GM19324 (cell line): Measurements from ENCODE around the gene KLHL7.

Experiments
- ATAC-seq: cut with Tn5 transposase; IDR thresholded peaks from one replicate; pipeline ENCODE4 v1.9.1; 2021; ENCODE audit warnings: mild to moderate bottlenecking, moderate library complexity; ENCODE audit not compliant: unreplicated experiment, low FRiP score

KLHL7 gene, protein sequence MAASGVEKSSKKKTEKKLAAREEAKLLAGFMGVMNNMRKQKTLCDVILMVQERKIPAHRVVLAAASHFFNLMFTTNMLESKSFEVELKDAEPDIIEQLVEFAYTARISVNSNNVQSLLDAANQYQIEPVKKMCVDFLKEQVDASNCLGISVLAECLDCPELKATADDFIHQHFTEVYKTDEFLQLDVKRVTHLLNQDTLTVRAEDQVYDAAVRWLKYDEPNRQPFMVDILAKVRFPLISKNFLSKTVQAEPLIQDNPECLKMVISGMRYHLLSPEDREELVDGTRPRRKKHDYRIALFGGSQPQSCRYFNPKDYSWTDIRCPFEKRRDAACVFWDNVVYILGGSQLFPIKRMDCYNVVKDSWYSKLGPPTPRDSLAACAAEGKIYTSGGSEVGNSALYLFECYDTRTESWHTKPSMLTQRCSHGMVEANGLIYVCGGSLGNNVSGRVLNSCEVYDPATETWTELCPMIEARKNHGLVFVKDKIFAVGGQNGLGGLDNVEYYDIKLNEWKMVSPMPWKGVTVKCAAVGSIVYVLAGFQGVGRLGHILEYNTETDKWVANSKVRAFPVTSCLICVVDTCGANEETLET

DNA sequence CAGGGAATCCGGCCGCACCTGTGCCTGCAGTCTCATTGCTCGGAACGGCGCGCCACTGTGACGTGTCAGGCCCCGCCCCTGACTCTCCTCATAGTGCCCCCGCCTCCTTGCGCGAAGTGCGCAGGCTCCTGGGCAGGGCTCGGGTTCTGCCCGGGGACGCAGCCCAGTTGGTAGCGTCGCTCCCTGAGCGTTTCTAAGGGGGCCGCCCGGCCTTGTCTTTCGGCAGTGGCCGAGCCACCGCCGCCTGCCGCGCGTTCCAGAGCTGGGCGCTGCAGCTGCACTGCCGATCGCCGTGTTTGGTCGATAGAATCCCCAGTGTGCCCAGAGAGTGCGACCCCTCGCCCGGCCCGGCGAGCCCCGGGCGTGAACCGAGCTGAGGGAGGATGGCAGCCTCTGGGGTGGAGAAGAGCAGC is at the start of gene KLHL7:
KLHL7 (plus strand) TSS at position 142 of the 413 bp plus-strand sequence; CDS start at position 384, 242 bp downstream.
- ATAC-seq = peak; percentile 98

DNA sequence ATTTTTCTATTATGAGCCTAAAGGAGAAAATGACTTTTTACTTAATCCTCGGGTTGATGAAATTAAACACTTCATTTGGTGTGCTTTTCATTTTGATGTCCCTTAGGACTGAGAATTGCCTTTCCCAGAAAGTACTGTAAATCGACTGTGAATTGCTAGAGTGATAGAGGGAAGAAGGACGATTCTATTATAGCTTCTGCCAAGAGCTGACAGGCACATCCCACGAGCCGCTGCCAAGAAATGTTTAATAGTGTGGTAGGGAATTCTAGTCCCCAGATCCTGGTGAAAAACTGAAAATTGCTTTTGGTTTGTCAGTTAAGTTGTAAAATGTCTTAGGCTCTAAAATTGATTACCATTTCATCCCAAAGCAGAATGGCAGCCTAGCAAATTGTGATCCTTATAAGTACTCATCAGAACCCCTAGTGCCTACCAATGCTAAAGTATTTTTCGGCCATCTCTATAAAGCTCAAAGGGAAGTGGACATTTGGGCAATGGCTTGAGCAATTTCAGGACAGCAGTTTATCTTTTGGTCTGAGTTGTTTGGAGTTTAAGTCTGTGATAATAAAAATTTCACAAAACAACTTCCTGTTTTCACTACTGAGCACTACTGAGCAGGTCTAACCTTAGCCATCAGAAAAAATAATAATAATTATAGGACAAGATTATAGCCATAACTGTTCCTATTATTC is 47.0 kb upstream of the KLHL7 start:
- no peak for ATAC-seq

DNA sequence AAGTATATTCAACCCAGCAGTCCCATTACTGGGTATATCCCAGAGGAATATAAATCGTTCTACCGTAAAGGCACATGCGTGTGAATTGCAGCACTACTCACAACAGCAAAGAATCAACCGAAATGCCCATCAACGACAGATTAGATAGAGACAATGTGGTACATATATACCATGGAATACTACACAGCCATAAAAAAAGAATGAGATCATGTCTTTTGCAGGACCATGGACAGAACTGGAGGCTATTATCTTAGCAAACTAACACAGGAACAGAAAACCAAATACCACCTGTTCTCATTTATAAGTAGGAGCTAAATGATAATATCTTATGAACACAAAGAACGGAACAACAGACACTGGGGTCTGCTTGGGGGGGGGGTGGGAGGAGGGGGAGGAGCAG is 44.3 kb upstream of the KLHL7 start:
- ATAC-seq = no peak

DNA sequence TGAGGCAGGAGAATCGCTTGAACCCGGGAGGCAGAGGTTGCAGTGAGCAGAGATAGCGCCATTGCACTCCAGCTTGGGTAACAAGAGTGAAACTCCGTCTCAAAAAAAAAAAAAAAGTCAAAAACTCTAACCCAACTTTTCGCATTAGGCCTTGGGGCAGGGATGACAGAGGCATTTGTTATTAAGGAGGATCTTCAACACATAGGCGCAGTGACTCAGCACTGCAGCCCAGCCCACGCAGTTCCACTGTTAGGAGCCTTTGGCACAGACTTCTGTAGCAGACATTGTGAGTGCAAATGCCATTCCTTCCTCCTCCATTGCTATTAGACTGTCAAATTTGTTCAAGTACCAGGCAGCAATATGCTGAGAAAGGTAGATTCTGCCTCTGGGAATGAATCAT is 43.1 kb upstream of the KLHL7 start:
- ATAC-seq = no peak

DNA sequence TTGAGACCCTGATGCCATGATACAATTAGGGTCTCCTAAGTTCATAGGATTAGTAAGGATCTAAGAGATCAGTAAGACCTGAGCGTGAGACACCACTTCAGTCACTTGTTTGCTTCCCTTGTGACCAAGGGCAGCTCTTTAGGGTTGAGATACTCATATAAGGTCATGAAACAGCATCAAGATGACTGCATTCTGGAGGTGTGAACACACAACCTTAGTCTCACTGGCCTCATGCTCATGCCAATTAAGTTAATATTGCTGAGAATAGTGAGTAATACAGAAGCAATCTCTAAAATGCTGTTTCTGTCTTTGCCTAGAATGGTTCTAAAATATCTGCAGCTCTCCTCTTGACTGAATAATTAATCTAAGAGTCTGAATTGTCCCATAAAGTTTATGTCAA is 39.6 kb upstream of the KLHL7 start:
- ATAC-seq = no peak

DNA sequence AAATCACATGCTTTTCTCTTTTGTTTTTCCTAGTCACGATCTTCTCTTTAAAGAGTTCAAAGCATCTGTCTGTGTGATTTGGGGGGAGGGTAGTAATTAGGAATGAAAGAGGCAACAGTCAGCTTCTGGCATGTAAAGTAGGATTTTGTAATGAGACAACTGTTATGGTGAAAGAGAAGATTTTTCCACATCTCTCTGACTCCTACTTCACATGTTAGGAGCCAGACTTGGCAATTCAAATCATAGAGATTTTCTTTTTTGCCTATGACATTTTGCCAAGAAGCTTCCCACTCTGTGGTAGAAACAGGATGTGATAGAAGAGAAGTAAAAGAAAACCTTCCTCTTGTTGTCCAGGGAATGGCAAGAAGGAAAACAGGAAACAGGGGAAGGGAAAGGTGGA is 38.3 kb upstream of the KLHL7 start:
- no peak for ATAC-seq

DNA sequence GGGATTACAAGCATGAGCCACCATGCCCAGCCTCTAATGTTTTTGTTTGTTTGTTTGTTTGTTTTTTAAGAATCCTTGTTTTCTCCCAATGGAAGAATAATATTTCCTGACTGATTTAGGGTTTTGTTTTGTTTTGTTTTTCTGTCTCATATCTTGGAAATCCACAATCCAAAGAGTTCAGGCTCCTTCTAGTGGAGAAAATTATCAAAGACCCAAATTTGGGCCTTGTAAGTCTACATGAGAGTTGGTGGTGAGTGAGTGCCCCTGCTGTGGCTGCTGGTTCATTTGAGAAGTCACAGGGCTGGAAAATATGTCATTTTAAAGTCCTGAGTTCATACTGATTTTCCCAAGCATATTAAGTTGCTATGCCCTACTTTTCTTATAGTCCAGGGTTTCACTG is 33.5 kb upstream of the KLHL7 start:
- no peak for ATAC-seq

DNA sequence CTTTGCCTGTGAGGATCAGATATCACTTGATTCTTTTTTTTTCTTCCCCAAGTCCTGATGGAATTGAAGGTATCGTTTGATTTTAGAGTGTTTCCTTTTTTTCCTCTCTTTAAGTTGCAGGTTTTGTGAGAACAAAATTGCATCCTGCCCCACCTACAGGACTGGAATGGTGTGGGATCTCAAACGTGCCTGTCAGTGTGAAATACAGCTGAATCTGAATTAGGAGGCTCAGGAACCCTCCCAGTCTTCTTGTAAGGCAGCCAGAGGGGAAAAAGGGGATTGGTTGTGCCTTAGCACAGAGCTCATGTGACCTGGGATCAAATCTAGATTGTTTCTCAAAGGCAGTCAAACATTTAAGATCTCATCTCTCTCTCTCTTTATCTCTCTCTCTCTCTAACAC is 32.7 kb upstream of the KLHL7 start:
- ATAC-seq = no peak

DNA sequence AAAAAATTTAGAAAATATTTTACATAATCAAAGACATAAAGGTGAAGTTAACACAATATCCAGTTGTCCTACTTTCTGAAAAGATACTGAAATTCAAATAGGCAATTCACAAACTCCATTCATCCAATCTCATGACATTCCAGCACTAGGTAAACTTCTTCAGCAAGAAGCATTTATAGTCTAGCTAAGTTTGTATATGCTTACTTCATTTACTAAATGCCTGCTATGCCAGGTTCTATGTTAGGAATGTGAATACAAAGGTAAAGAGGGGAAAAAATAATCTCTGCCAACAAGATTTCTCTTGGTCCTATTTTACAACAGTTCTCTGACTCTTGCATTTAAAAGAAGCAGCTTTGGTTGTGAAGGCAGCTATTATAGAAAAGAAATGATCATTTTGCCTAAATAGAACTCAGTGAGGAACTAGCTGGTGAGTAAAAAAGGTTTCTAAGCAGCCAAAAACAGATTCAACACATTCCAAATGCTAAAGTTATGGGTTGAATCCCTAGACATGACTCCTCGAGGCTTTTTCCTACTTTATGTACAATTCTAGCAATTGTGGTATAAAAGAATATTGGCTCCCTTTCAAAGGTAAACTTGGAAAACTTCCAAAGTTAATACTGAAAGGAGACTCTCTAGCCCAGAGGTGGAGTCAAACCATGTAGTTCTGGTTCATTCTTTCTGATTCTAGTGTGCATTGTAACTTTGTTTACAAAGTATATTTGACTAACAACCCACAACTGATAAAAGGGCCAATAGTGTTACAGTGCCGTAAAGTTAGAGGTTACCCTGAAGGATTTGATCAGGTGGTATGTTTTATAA is 30.9 kb upstream of the KLHL7 start:
- ATAC-seq = no peak

DNA sequence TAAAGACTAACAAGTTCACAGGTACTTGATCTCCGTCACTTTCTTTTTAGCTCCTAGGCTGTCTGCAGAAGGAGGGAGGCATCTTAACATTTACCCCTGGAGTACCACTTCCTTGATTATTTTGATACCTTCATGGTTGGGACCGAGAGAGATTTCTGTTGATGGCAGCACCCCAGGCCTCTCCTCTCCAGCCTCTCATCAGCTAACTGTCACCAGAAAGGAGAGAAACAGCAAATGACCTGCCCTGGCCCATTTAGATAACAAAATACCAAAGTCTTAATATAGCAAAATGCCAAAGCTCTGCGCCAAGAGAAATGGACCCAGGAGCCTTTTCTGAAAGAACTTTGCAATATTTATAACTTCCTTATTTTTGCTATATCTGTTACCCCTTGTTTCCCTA is 30.0 kb upstream of the KLHL7 start:
- no peak for ATAC-seq

DNA sequence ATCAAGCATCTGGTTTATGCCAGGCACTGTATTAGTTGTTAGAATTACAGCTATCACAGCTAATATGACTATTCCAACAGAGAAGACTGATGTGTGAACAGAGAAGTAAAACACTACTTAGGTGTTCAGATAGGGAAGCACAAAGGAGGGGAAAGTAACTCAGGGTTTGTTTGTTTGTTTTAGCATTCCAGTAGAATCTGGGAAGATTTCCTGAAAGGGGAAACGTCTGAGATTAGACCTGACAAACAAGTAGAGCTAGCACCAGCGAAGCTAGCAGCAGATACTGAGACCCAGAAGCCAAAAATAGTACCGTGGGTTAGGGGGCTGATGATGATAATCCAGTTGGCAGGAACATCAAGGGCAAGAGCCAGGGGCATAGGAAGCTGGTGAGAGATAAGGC is 28.8 kb upstream of the KLHL7 start:
- no peak for ATAC-seq

DNA sequence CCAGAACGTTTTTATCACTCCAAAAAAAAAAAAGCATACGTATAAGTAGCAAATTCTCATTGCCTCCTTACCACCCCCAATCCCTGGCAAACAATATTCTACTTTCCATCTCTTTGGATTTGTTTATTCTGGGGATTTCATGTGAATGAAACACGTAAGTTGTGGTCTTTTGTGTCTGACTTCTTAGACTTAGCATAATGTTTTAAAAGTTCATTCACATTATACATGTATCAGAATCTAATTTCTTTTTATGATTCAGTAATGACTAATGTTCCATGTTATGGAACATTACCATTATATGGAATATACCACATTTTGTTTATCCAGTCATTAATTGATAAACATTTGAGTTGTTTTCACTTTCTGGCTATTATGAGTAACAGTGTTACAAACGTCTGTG is 12.5 kb upstream of the KLHL7 start:
- ATAC-seq = no peak

DNA sequence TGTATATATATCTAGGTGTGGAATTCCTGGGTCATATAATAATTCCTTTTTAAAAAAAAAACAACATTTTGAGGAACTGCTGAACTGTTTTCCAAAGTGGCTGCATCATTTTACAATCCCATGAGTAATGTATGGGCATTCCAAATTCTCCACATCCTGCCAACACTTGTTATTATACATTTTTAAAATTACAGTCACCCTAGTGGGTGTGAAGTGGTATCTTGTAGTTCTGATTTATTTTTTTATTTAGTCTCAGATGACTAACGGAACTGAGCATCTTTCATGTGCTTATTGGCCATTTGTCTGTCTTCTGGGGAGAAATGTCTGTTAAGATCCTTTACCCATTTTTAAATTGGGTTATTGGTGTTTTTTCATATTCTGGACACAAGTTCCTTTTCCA is 12.0 kb upstream of the KLHL7 start:
- ATAC-seq = no peak

DNA sequence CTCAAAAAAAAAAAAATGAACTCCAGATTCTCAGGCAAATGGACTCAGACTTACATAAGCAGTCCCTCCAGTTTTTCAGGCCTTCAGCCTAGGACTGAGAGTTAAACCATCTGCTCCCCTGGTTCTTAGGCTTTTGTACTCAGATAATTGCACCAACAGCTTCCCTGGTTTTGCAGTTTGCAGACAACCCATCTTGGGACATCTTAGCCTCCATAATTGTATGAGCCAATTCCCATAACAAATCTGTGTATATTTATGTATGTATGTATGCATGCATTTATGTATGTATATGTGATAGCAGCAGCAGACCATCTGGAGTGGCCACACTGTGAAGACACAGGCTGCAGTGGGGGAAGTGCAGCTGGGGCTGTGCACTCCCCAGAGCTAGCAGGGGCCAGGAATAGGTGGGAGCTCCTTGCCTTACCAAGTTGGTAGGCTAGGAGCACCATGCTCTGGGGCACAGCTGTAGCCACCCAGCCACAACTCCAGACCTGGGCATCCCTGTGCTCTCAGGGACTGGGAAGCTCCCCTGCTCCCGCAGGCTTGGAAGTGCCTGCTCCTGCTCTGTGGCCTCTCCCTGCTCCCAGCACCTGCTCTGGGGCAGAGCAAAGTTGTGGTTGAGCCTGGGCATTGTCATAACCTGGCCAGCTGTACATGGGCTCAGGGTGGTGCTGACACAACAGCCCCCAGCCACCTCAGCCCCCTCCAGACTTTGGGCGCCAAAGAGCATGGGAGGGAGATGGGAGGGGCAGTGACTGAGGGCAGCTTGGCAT is 8.9 kb upstream of the KLHL7 start:
- no peak for ATAC-seq

DNA sequence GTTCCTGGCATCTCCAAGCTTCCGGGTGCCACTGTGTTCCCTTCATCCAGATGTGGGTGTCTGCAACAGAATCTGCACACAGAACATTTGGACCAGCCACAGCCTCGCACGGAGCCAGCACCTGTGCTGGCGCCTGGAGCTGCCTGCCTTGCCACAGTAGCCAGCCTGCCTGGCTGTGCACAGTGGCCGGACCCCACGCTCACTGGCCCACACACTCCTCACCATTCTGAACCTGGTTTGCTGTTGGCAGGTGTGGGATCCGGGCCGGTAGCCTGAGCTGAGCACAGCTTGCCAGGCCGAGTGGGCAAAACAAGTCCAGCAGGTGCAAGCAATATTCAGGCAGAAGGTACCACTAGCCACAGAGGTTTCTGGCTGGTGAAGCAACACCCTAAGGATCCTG is 7.6 kb upstream of the KLHL7 start:
- ATAC-seq = no peak

DNA sequence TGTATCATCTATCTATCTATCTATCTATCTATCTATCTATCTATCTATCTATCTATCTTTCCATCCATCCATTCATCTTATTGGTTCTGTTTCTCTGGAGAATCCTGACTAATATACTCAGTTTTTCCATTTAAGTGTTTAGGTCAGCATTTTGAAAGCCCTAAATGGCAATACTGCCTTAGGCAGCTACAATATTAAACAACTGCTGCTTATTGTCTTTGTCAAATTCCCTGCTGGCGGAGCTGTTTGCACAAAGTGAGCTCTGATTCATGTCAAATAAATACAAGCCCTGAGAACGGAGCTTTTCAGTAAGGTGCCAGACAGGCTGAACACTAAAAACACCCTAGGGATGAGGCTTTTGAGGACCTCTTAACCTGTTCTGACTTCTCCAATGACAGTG is 7.1 kb upstream of the KLHL7 start:
- no peak for ATAC-seq

DNA sequence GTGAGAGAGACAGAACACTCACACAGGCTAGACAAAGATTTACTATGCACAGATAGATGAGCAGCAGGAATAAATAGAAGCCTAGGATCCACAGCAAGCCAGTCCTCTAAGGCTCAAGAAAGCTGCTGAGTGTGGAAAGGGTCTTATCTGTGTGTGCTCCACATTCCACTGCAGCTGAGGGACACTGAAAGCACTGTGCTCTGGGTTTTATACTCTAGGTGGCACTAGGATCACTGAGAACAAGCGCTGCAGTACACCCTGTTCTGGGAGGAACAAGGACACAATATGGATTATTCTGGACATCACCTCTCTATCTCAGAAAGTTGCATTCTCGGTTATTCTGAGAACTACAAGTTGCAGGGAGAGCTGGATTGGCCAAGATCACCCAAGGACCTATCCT is 4.9 kb upstream of the KLHL7 start:
- no peak for ATAC-seq

DNA sequence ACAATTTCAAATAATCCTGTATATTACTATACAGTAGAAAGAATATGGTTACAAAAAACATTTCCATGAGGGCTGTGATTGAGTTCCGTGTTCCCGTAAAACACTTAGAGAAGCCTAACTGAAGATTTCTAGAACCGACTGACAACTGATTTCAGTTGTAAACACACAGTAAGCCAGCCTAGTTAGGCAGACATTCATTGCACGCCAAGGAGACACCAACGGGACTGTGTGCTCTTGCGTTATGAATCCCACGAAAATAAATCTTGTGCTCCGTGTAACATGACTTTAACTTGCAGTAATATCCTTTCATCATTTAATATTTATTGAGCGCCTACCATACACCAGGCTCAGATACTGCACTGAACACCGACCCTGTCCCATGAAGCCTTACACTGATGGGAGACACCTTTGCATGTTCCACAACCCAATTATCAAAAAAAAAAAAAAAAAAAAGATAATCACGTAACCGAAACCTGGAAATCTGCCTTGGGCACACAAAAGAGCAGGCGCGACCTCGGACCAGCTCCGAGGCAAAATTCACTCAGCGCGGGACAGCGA is 420 bp upstream of the KLHL7 start:
- ATAC-seq = peak; percentile 22

DNA sequence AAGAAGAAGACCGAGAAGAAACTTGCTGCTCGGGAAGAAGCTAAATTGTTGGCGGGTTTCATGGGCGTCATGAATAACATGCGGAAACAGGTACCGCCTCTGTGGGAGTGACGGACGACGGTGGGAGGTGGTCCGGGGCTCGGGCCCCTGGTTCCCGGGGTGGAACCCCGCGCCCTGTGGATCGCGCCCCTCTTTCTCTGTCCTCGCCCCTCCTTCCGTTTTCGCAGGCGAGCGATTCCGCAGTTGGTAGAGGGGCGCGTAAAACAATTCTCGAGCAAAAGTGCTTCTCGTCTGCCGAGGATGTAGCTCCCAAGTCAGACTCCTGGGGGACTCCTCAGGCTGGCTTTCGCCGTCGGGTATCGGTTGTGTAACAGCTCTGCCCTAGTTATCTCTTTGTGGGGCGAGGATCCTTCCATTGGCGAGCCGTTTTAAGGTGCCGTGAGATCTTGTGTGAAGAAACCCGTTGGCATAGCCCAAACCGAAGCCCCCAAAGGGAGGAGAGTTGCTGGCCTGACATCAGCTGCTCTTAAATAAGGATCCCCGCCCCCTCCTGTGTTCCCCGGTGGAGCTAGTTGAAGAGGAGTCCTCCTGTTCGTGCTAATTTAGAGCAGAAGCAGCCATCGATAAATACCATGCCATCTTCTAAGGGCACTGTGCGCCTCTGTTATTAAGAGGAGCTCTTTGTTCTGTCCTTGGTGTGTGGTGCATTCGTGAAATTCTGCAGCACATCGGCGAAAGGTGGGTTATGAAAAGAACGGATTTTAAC is 655 bp downstream of the KLHL7 start:
- ATAC-seq = peak; percentile 39
